ENCODE measurements around the gene OR5AC2. TPM values are rescaled to one million over a fixed set of nuclear protein-coding genes. Genes with fewer than 3 reads are reported as not detected.
A peak's percentile ranks its signal among the peaks of the same experiment; 100 is the strongest.

The OR5AC2 gene, protein sequence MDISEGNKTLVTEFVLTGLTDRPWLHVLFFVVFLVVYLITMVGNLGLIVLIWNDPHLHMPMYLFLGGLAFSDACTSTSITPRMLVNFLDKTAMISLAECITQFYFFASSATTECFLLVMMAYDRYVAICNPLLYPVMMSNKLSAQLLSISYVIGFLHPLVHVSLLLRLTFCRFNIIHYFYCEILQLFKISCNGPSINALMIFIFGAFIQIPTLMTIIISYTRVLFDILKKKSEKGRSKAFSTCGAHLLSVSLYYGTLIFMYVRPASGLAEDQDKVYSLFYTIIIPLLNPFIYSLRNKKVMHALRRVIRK
- not detected for polyA plus RNA-seq (ENCODE audit: insufficient read length)
- long read RNA-seq, donor 1 = 0 reads
- long read RNA-seq, donor 2 = 0 reads
- long read RNA-seq, donor 3 = 0 reads
- long read RNA-seq, donor 4 = 0 reads
- long read RNA-seq, donor 5 = 0 reads
- long read RNA-seq, donor 6 = 0 reads
- long read RNA-seq, donor 7 = 0 reads
- long read RNA-seq, donor 8 = 0 reads

DNA sequence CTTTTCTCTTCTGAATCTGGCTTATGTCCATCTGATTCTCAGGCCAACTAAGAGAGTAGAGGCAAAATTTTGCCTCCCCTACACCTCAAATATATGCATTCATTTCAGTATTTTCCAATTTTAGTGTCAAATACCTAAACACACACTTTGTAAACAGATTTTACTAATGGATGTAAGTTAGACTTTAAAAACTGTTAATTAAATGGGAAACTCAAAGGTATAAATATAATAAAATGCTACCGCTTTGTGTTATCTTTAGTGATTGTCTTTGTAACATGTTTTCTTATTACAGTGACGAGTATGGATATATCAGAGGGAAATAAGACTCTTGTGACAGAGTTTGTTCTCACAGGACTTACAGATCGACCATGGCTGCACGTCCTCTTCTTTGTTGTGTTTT, at the start of gene OR5AC2:
Gene OR5AC2 (plus strand): TSS at position 301 of the 400 bp plus-strand sequence. CDS start 0 bp downstream, at position 301.
- no peak for DNase-seq

DNA sequence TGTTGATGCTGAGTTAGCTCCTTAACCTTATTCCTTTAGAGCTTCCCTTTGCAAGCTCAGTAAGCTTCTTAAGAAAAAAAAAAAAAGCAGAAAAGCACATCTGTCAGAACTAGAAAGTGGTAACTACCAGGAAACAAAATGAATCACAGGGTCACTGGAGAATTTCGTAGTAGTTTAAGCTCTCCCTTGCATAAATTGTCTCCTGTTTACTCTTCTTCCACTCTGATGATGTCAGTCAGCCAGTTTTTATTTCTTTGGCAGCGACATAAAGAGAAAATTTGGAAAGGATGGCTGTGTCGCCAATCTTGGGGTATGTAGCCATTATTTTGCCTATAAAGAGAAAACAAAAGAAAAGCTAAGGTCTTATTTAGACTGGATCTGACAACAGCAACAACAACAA, 48.7 kb upstream of the OR5AC2 start:
- no peak for DNase-seq

DNA sequence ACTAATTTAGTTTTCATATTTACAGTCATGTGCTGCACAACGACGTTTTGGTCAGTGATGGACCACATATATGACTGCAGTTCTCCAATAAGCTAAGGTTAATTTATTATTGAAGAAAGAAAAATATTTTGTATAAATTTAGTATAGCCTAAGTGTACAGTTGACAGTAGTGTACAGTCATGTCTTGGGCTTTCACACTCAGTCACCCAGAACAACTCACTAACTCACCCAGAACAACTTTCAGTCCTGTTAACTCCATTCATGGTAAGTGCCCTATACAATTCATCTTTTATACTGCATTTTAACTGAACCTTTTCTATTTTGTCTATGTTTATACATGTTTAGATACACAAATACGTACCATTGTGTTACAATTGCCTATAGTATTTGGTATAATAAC, 48.1 kb upstream of the OR5AC2 start:
- DNase-seq = no peak

DNA sequence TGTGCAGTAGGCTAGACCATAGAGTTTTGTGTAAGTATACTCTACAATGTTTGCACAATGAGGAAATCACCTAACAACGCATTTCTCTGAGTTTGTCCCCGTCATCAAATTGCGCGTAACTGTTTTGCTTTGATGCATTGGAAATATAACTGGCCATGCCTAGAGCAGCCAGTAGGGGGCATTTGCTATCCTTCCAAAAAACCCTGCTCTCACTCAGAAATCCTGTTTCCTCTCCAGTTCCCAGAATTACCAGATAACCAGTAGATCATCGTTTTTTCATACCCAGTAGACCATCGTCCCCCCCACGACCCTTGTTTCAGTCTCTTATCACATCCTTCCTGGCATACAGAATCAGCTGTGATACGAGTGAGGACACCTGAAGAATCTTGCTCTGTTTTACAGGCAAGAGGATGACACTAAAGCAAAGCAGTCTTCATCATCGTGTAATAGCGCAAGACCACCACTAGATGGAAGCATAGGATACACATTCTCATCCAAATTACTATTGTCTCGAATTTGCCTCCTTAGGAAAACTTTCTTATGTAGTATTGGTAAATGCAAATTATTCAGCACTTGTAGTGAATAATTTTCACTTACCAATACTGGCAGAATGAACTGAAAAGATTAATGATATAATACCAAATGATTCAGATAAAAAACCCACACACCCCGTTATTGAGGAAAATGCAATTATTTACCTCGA, 47.5 kb upstream of the OR5AC2 start:
- peak; percentile 85 for DNase-seq

DNA sequence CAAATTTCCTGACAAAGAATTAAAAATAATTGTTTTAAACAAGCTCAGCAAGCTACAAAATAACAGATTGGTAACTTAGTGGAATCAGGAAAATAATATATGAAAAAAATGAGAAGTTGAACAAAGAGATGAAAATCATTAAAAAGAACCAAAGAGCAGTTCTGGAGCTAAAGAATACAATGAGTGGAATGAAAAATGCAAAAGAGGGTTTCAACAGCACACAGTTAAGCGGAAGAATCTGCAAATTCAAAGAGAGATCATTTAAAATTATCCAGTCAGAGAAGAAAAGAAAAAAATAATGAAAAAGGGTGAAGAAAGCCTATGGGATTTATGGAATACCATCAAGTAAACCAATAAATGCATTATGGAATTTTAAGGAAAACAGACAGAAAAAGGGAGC, 45.6 kb upstream of the OR5AC2 start:
- DNase-seq = no peak

DNA sequence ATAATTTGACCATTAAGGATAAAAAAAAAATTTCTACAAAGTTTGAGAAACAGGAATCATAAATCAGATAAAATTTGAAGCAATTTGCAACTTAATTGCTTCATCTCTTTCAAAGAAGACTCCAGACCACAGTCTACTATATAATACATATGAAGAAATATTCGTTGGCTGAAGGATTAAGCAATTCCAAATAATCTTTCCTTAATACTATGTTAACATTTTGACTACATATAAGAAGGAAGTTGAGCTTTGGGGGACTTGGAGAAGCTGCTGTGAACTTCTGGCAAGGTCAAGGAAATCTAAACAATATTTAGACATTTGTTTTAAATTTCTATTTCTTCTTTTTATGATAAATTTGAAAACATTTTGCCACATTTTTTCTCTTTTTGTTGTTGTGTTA, 38.4 kb upstream of the OR5AC2 start:
- no peak for DNase-seq

DNA sequence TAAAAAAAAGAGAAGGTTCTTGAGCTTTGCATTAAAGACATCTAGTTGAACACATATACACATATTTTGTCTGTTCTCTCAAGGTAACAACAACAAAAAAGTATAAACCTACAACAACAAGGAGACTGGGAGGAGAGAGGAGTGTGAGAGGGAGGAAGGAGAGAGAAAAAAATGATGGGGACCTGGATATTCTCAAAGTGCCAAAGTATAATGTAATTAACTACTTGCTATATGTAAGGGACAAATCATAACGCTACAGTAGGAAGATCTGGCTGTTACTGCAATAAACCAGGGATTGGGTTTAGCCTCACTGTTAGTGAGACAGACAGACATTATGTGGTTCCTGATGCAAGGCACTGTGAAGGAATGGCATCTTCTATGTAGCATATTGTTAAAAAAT, 37.7 kb upstream of the OR5AC2 start:
- DNase-seq = no peak

DNA sequence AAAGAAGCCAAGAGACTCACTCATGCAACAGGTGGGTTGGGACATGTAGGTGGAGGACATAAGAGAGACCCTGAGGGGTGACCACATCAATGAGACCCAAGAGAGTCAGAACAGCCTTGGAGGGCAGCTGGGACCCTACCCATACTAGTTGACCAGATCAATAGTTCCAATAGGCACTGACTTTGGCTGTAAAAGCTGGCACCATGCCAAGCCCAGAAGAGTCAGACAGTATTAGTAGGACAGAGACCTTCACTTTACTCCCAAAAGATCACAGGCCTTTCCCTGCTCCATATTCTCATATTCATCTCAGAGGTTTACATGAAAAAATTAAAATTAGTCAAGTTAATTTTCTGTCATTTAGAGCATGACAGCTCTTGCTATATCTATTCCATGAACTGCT, 30.9 kb upstream of the OR5AC2 start:
- DNase-seq = no peak

DNA sequence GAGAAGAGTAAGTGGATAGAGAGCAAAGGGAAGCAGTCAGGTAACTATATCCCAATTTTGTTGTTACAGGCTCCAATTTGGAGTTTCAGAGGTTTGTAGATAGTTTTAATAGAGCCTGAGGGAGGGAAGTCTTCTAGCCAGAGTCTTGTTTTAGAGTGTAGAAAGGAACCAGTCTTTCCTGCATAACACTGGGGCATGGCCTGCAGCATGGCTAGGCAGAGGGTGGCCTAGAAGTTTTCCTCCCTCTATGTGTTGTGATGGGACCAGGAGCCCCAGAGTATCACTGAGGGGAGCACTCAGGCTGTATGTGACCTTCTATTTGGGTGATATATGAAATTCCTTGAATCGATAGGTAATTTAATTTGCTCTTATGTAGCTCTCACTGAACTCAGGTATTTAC, 29.3 kb upstream of the OR5AC2 start:
- DNase-seq = no peak

DNA sequence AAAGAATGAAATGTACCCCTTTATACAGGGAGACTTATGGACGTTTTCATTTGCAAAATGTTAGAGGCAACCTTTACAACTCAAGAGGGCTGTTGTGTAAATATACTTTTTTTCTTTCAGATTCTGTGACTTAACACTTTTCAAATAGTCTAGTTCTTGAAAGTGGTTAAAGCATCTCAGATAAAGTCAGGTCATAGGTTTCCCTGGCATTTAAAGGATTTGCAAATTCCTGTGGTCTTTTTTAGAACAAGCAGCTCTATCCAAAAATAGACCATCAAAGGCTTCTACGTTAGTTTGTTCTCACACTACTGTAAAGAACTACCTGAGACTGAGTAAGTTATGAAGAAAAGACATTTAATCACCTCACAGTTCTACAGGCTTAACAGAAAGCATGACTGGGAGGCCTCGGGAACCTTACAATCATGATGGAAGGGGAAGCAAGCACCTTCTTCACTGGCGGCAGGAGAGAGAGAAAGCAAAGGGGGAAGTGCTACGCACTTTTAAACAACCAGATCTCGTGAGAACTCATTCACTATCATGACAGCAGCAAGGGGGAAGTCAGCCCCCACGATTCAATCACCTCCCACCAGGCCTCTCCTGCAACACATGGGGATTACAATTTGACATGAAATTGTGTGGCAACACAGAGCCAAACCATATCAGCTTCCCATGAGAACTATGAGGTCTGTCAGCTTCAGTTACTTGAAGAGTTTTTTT, 28.6 kb upstream of the OR5AC2 start:
- no peak for DNase-seq

DNA sequence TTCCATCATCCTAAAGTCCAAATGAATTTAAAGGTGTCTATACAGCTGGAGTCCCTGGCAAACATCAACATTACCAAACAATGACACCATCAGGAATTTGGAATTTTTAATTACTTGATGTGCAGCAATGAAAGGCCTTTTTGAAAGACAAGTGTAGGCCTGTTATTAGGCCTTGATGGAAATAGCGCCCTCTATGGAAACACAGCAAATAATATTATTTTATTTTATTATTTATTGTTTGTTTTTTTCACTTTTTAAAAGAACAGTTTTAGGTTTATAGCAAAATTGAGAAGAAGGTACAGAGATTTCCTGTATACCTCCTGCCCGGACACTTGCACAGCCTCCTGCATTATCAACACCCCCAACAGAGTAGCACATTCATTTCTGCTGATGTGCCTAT, 18.1 kb upstream of the OR5AC2 start:
- no peak for DNase-seq

DNA sequence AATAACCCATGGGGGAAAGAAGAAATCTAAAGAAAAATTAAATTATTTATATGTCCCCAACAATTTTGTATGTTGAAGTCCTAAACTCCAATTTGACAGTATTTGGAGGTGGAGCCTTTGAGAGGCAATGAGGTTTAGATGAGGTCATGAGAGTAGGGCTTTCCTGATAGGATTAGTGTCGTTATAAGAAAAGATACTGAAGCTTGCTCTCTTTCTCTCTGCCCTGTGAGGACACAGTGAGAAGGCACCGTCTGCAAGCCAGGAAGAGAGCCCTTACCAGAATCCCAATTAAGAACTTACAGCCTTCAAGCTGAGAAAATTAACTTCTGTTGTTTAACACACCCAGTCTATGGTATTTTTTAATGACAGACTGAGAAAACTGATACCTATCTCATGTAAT, 16.1 kb upstream of the OR5AC2 start:
- no peak for DNase-seq

DNA sequence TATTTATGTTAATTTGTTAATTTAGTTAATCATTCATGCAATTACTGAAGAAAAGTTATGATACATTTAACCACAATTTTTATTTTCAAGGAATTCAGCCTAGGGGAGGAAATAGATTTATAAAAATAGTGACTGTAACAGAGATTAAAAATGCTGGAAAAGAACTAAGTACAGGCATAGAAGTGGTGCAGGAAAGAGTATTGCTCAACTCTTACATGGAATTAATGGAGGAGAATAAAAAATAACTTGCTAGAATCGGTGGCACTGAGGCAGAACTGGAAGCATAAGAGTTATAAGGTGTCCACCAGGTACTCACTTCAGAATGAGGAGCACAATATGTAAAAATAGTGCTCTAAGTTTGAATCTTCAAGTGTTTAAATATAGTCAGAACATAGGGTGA, 13.5 kb upstream of the OR5AC2 start:
- no peak for DNase-seq

DNA sequence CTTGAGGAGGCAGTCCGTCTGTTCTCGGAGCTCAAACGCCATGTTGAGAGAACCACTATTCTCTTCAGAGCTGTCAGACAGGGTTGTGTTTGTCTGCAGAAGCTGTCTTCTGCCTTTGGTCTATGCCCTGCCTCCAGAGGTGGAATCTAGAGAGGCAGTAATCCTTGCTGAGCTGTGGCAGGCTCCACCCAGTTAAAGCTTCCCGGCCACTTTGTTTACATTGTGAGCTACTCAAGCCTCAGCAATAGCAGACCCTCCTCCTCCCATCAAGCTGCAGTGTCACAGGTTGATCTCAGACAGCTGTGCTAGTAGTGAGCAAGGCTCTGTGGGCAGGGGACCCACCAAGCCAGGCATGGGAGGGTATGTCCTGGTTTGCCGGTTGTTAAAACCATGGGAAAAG, 8.9 kb downstream of the OR5AC2 start:
- DNase-seq = no peak

DNA sequence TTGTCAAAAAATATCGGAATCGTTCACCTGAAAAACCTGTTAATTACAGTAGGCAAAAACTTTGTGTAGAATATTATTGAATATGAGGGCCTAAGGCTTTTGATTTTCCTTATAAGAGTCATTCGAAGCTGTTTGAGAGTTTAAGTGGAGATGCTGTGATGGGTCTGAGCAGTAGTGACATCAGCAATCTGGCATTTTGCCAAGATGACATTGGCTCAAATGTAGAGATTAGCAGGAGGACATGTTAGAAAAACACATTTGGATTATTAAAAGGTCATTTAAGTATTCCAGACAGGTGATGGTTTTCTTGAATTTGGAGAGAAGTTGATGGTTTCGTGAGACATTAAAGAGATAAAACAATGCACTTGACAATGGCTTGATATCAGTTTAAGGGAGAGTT, 12.9 kb downstream of the OR5AC2 start:
- DNase-seq = no peak

DNA sequence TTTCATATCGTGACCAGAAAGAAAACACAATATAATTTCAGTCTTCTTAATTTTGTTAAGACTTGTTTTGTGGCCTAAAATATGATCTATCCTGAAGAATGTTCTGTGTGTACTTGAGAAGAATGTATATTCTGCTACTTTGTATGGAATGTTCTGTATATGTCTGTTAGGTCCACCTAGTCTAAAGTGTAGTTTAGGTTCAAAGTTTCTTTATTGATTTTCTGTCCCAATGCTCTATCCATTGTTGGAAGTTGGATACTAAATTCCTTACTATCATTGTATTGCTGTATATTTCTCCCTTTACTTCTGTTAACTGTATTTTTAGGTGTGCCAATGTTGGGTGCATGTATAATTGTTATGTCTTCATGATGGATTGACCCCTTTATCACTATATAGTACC, 21.2 kb downstream of the OR5AC2 start:
- DNase-seq = no peak

DNA sequence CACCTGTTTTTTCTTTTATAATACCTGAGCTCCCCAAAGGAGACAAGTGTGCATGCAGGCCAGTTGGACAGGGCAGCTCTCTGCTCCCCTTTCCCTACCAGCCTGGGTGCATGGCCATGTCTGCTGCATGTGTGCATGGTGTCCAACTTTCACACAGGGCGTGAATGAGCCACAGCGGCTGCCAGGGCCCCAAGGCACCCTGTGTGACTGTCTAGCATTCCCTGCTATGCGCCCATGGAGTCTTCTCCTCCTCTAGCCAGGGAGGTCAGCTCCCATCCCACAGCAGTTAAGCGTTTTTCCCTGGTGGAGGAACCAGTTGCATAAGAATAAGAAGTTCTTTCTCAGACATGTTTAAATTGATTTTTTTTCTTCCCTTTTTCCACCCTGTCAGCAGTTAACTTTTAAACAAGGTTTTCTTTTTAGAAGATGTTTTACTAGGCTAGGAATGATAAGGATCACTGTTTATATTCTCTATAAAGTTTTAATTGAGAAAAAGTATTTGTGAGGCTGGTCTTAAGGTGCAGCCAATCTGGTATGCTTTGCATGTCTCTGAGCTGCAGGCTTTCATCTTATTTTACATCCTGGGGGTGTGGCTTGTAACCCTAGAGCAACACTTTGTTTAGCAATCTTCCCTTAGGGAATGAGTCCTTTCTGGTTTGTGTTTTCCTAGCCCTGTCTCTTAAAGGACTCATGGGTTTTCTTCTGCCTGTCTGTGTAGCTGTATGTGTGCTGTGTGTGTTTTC, 23.0 kb downstream of the OR5AC2 start:
- no peak for DNase-seq

DNA sequence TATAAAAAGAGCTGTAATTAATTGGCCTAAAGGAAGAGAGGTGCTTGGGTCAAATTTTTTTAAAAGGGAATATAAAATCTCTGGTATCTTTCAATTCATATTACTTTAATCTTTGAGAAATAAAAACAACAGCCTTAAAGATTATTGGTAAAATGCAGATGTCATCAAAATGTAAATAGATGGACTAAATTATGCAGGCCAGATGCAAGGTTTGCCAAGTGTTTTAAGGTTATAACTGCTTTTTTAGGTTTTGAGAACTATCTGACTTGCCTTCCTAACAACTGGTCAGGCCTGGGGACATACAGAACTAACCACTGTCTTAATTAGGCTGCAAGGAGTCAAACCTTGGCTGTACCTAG, 23.6 kb downstream of the OR5AC2 start:
- DNase-seq = no peak

DNA sequence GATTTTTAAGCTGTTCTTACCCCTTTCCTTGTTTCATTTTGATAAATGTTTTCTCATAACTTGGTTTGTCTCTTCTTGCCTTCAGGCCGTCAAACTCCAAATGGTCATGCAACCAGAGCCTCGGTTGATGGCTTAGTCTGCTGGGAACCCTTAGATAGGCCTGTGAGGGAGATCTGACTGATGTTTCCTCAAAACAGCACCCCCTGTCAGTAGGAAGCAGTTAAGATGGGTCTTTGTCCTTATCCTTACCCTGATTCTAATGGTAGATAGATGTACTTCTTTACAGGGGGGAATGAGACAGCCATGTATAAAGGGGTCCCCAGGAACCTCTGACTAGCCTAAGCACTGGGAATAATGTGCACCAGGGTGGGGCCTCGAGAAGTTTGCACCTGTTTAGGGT, 27.3 kb downstream of the OR5AC2 start:
- DNase-seq = no peak

DNA sequence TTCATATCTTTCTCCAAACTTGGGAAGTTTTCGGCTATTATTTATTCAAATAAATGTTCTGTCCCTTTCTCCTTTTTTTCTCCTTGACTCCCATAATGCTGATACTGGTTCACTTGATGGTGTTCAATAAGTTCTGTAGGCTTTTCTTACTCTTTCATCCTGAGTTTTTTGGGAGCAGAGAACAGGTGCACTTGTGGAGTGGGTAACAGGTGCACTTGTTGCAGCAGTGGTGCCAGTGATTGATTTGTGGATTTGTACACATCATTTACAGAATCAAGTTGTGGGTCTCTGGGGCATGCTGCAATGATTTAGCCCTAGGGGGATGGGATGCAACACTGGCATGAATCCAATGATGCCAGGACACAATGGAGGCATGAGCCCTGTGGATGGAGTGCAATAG, 28.7 kb downstream of the OR5AC2 start:
- no peak for DNase-seq

DNA sequence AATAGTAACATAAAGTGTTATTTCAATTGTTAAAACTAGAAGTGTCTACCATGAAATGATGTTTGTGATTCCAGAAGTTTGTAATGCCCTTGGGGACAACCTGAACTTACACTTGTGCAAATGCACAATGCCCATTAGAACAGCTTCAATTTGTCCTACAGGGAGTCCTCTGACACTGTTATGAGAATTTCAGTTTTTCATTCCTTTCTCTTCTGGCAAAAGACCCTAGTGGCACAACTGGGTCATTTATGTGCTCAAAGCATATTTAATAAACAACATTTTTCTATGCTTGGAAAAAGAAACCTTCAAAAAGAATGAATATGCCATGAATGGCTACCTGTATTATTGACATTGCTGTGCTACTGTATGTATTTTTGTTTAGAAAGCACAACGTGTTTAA, 43.4 kb downstream of the OR5AC2 start, which contains the start of gene OR5H1:
Gene OR5H1 (plus strand): TSS at position 301 of the 400 bp plus-strand sequence. CDS start 1,977 bp downstream, outside the sequence.
- no peak for DNase-seq

DNA sequence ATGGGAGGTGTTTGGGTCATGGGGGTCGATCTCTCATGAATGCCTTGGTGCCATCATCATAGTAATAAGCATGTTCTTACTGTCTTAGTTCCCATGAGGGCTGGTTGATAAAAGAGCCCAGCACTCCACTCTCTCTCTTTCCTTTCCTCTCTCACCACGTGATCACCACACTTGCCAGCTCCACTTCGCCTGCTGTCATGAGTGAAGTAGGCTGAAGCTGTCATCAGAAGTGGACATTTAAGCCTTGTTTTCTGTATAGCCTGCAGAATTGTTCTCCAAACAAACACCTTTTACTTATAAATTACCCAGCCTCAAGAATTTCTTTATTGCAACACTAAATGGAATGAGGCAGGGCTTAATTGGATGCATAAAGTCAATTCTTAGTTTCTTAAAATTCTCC, 49.7 kb downstream of the OR5AC2 start:
- no peak for DNase-seq

All from left kidney (tissue), 8 donors.